GM21447 (cell line): ENCODE data around the gene FGF1.

ENCODE experiments used
- ATAC-seq: cut with Tn5 transposase; IDR thresholded peaks from one replicate; pipeline ENCODE4 v1.9.1; 2021; ENCODE audit not compliant: unreplicated experiment

The FGF1 gene

GRCh38 chr5:142644640-142645361, 41.1 kb downstream of the FGF1 start:
- ATAC-seq: no peak

DNA sequence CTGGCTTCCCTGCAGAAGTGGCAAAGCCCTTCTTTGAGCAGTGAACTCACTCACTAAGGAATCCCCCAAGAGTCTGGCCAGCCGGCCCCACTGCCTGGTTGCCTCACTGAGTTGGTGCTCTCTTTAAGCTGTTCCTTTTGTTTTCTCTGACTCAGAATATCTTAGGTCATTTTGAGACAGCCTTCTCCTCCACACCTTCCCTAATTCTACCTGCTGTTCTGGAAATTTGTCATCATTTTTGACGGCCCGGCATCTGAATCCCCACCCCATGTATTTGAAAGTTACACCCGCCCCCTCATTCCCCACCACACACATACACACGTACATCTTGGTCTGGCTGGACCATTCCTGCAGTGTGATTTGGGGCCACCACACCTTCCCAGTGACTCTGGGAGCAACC, 41.8 kb downstream of the FGF1 start:
- no peak for ATAC-seq

DNA sequence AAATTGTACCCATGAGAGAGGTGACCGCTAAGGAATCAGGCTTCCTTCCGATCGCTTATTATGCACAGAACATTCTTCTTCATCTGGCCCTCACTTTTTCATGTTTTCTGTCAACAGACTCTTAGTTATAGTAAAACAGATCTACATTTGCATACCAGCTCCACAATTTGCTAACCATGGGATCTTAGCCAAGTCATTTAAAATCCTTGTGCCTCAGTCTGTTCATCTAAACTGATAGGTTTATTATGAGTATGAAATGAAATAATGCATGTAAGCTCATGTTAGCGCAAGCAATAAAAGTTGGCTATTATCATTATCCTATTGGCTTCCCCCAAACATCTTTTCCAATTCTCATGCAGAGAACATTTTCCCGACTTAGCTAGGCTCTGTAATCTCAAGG, 42.3 kb downstream of the FGF1 start:
- ATAC-seq: no peak

GRCh38 chr5:142642427-142642826, 43.5 kb downstream of the FGF1 start:
- ATAC-seq: no peak

DNA sequence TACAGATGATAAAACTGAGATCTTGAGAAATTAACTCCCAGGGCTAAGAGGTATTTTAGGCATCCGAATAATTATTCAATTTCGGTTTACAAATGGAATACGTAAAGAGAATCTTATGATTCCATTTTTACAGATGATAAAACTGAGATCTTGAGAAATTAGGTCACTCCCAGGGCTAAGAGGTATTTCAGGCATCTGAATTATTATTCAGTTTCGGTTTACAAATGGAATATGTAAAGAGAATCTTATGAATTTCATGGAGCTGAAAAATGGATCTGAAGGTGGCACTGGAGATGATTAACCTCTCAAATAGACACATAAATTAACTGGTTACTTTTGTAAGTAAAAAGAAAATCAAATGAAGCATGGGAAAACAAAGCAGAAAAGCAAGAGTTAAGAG, 44.2 kb downstream of the FGF1 start:
- ATAC-seq: no peak

- no peak for ATAC-seq
Measured at GRCh38 chr5:142640316-142641005, 45.4 kb downstream of the FGF1 start.

GRCh38 chr5:142639455-142639854, 46.4 kb downstream of the FGF1 start:
- ATAC-seq: no peak

- ATAC-seq: no peak
Measured at GRCh38 chr5:142637871-142638270, 48.0 kb downstream of the FGF1 start.

GRCh38 chr5:142636698-142637324, 49.1 kb downstream of the FGF1 start:
- ATAC-seq: no peak

DNA sequence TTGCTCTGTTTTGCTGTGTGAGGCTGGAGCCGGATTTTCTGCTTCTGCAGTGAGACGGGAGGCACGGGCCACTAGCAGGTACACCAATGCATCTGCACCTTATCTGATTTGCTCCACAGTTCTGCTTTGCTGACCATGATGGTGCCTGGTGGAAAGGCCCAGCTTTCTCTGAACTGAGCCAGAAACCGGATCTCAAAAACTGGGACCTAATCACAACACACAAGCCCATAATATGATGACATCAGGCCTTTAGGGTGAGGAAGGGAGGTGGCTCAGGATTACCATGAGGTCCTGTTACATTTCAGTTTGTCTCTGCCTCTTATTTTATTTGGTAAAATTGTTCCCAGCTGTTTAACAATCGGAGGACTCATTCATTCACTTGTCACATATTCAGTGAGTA, 49.8 kb downstream of the FGF1 start:
- ATAC-seq: no peak

DNA sequence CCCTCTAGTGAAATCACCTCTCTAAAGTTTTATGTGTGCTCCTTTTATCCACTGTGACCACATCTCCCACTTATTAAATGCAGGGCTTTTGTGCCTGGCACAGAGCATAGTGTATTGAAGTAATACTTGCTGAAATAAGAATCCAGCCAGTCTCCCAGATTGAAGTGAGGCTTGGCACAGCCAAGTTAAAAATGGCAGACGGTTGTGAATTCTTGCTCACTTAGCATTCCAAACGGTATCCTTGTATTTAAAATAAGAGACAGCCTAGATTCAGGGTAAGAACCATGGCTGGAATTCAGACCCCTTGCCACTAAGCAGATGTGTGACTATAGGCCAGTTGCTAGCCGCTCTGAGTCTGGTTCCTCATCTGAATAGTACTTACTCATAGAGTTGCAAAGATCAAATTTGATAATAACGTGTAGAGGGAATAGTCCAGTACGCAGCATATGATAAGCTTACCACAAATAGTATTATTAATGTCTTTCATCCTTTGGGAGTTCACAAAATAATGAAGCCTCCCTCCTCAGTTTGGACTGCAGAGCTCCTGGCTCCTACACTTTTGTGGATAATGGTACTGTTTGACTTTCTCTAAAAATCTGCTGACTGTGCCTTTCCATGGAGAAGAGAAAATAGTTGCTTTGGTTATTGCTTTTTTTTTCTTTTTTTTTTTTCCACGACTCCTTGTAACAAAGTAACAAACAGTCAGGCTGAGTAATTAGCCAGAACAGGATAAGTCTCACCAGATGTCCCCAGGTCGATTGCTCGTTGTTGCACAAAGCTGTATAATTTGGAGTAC, 51.5 kb downstream of the FGF1 start:
- no peak for ATAC-seq

GRCh38 chr5:142630927-142631539, 54.9 kb downstream of the FGF1 start:
- no peak for ATAC-seq

GRCh38 chr5:142627383-142628217, 58.3 kb downstream of the FGF1 start:
- ATAC-seq: no peak

GRCh38 chr5:142626786-142627185, 59.1 kb downstream of the FGF1 start:
- no peak for ATAC-seq

- ATAC-seq: no peak
Measured at GRCh38 chr5:142626099-142626498, 59.8 kb downstream of the FGF1 start.

DNA sequence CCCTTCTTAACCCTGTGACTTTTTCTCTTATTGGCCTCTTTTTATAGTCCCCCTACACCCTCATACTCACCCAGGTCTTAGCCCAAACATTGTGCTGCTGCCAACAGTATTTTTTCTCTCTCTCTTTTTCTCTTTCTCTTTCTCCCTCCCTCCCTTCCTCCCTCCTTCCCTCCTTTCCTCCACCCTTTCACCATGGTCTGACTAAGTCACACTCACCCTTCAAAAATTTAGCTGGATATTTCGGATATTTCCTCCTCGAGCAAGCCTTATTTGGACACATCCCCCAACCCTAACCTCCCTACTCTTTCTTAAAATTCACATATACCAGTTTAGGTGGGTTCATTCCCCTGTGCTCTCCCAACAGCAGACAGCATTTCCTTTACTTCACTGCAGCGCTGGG, 64.7 kb downstream of the FGF1 start:
- ATAC-seq: no peak

- no peak for ATAC-seq
Measured at GRCh38 chr5:142619815-142620214, 66.1 kb downstream of the FGF1 start.

DNA sequence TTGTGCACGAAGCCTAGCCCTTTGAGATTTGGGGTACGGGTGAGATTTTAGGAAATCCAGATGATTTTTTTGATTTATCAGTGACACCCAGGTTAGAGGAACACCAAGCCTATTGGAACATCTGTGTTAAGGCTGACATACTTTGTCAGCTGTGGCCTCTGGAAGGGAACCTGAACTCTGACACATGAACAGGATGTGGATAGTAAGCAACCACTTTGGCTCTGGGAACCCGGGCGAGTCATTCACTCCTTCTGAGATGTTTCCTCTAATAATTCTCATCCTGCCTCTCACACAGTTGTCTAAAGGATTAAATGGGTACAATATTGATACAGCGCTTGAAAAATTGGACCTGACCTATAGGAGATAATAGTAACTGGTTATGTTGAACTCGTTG, 67.8 kb downstream of the FGF1 start:
- ATAC-seq: no peak

GRCh38 chr5:142617416-142618129, 68.3 kb downstream of the FGF1 start:
- no peak for ATAC-seq

GRCh38 chr5:142615948-142616347, 69.9 kb downstream of the FGF1 start:
- ATAC-seq: no peak
